Measurements from ENCODE around the gene SAMD8.
"Not testable (repeated sequence)": the region's sequence is repeated elsewhere in the genome, so short reads cannot be mapped to it uniquely, and the experiment has no call there.

SAMD8 gene

DNA sequence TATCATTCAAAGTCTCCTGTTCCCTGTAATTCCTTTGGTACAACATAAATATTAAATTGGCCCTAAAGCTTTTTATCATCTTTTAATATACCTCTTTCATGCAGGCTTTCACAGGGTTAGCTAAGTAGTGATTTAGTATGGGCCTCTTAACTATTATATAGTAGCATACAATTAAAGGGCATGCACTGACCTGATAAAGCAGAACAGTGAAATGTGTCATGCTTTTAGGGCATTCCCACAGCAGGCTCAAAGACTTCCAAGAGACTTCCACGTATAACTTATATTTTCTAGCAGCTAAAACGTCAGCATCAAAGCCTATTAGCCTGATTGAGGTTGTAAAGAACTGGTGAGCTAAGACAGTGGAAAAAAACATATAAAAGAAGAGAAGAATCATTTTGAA, 35.3 kb downstream of the SAMD8 start:
- DNase-seq = no peak

DNA sequence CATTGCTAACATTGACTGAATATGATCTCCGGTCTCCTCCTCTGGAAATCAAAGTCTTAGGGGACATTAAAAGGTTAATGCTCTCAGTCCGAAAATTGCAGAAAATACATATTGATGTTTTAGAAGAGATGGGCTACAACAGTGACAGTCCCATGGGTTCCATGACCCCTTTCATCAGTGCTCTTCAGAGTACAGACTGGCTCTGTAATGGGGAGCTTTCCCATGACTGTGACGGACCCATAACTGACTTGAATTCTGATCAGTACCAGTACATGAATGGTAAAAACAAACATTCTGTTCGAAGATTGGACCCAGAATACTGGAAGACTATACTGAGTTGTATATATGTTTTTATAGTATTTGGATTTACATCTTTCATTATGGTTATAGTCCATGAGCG, 39.2 kb downstream of the SAMD8 start:
- DNase-seq = no peak

DNA sequence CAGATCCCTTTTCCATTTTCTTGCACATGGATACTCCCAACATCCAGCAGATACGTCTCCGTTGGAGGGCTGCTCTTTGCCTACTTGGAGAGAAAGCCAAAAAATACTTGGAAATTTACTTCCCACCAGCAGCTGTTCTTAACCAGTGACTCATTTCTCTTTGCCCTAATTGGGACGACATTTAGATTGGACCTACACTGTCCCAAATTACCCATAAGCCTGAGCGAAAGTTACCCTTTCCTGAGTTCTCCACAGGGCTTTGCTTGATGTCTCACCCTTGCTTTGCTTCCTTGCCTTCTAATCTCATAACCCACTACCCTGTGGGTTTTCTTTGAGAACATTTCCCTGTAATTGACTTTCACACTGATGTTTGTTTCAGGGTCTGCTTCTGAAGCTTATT, 48.1 kb downstream of the SAMD8 start:
- DNase-seq = no peak

DNA sequence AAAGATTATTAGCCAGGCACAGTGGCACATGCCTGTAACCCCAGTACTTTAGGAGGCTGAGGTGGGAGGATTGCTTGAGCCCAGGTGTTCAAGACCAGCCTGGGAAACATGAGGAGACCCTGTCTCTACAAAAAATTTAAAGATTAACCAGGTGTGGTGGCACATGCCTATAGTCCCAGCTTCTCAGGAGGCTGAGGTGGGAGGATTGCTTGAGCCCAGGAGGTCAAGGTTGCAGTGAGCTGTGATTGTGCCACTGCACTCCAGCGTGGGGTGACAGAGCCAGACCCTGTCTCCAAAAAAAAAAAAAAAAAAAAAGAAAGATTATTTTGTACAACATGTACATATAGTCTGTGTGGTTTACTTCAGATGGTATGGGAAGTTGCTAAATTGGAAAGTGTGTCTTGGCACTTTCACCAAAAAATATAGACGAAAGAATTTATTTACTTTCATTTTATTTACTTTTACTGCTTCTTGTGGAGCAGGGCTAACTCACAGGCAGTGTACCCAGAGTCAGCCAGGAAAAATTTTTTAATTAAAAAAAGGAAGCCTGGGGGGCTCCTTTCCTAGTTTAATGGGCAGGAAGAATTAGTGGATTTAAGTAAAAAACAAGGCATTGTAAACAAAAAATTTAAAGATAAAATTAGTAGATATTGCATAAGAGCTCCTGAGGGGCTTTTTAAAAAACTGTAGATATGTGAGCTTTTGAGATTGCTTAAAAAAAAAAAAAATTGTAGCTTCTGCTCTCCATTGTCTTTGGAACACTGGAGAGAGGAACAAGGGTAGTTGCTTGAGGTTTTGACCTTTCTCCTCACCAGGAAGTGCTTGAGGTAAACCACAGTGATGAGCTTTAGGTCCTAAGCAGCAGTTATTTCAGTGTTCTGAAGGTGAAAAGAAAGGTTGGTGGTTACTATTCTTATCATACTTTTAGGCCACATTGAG, 54.5 kb downstream of the SAMD8 start:
- no peak for DNase-seq

DNA sequence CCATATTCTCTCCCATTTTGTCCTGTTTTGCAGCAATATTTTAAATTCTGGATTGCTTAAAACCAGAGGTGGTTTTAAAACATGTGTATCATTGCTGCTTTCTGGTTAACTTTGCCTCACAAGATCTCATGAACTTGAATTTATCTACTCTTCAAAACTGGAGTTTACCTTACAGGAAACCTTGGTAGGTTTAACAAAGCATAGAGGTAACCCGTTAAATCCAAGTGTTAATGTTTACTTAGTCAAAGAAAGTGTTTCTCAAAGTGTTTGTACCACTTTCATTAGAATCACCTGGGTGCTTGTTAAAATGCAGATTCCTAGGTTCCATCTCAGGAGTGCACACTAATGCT, 55.1 kb downstream of the SAMD8 start:
- DNase-seq = no peak

DNA sequence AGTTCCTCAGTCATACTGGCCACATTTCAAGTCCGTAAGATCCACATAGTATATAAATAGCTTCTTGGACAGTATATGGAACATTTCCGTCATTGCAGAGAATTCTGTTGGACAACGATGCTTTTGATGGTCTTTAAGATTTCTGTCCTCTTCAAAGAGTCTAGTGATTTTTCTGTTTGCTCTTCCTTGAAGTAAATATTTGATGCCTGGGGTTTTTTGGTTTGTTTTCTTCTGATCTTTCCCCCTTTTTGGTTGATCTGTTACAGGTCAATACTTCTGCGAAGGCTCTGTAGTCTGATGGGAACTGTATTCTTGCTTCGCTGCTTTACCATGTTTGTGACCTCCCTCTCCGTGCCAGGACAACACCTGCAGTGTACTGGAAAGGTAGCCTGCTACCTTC, 56.8 kb downstream of the SAMD8 start:
- no peak for DNase-seq

DNA sequence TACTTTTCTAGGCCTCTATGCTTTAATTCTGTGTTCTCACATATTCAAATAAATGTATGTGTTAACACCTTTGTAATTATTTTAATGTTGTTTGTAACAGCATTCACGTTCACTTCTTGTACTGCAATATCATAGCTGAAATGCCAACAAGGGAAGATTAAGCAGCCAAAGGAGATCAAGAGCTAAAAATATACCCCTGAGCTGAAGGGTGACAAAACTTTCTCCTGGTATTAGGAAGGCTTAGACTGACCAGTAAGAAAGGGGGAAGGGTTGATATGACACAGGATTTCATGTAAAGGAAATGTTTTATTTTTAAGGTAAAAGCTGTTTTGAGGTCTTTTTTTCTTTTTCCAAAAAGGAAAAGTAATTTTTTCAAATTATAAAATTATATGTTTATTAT, 58.8 kb downstream of the SAMD8 start:
- no peak for DNase-seq

DNA sequence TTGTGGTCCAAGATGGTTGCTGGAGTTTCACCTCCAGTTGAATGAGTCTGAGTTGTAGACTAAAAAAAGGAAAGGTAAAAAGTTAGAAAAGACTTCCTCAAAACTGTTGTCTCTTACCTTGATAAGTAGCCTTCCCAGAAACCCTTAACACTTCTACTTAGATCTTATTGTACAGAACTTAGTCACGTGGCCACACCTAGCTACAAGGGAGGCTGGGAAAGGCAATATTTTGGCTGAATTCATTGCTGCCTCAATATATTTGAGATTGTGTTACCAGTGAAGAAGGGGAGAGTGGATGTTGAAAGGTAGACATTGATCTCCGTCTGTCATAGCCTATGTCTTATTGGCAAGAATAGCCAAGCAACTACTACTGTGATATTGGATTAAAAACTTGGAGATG, 63.6 kb downstream of the SAMD8 start:
- no peak for DNase-seq

DNA sequence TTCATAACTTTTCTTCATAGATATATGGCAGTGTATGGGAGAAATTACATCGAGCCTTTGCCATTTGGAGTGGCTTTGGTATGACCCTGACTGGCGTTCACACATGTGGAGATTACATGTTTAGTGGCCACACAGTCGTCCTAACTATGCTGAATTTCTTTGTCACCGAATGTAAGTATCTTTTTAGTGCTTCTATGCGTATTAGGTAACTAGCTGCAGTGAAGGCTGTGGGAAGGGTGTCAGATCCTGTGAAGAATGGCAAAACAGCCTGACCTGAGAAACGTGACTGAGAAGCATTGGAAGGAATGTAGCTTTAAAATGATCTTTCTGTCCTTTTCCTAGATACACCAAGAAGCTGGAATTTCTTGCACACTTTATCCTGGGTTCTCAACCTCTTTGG, 64.6 kb downstream of the SAMD8 start:
- DNase-seq = no peak

DNA sequence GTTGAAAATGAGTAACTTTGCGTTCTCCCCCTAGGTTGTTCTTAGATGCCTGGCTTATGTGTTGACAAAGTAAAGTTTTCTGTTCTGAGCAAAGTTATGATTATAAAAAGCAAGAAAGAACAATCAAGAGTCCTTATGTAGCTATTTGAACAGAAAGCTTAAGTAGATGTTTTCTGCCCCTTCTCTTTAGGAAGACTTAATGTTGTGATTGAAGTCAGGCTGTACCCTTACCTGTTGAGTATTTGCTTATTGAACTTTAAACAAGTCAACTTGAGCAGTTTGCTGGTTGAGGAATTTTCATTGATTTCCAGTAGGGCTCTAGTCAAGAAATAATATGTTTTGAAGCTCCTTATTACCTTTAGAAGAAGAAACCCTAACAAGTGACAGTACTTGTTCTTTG, 65.3 kb downstream of the SAMD8 start:
- no peak for DNase-seq

DNA sequence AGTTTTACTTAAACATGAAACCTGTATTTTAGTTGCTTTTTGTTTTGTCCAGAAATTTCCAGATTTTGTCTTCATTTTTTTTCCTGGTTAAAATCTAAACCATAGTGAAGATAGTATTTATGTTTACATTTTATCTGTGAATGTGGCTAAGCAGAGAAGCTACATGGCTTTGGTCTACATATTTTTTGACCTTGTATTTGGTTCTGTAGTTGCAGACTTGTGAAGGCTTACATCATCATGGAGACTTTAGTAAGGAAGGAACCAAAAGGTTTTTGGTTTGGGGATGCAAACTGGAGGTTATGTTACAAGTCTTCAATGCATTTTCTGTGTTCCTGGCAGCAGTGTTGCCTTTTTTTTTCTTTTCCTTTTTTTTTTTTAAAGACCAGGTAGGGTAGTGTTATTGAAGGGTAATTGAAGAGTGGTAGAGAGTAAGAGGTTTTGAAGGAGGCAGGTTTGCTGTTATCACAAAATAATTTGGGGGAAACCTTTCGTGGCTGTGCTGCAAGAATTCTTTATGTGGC, 68.3 kb downstream of the SAMD8 start:
- DNase-seq = no peak

DNA sequence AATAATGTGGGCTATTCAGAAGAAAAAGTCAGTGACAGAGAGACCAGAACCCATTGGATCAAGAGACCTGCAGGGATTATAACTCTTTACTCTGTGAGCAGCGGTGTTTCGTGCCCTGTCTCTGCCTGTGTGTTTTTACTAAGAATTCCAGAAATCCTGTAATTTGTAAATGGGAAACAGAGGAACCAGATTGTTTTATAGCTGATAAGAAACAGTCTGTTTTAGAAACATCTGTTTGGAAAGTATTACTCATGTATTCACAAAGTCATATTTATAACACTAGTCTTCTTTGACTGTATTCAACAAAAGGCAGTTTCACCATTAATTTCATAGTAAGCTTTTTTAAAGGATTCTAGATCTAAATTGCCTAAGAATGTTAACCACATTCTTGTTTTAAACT, 69.1 kb downstream of the SAMD8 start:
- no peak for DNase-seq

DNA sequence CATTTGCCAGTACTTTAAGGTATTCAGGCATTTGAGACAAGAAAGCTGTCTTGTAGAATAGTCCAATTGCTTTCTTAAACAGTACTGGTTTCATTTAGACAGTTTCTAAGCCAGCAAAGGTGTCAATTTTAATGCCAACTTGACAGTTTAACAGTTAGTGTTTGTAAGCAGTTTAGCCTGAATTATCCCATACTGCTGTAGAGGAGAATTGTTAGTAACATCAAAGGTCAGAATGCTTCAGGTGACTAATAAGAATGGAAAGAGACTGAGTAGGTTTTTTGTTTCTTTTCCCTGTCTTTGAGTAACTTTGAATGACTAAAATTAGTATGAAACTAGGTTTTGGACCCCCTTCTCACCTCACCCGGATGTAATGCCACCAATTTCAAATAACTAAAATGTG, 69.6 kb downstream of the SAMD8 start:
- DNase-seq = no peak

DNA sequence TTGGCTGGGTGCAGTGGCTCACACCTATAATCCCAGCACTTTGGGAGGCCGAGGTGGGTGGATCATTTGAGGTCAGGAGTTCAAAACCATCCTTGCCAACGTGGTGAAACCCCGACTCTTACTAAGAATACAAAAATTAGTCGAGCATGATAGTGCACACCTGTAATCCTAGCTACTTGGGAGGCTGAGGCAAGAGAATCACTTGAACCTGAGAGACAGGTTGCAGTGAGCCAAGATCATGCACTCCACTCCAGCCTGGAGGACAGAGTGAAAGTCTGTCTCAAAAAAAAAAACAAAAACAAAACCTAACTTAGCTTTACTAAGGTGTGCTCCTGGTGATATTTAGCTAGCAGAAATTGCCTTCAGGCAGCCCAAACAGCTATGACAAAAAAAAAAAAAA, 74.9 kb downstream of the SAMD8 start:
- DNase-seq = no peak

DNA sequence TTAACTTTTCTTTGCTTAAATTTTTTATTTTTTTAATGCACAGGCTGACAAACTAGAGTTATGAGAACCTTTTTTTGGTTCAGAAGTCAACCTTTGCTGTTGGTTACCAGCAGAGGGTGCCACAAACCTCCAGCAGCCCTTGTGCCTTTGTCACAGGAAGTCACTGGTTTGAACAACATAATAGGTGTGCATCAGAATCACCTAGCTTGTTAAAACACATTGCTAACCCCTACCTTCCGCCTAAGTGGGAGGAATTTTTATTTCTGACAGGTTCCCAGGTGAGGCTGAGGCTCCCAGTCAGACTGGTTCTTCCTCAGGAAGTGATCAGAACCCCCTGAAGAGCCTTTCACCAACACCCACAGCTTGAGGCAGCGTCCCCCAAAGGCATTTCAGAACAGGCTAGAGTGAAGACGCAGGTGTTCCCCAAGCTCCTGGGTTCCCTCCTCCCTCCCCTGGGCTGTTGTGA, 76.5 kb downstream of the SAMD8 start:
- DNase-seq = no peak

DNA sequence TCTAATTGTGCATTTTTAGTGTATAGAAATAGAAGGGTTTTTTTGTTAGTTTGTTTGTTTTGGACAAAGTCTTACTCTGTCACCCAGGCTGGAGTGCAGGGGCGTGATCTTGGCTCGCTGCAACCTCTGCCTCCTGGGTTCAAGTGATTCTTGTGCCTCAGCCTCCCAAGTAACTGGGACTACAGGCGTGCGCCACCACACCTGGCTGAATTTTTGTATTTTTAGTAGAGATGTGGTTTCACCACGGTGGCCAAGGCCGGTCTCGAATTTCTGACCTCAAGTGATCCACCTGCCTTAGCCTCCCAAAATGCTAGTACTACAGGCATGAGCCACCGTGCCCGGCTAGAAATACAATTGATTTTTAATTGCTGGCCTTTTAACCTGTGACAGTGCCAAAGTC, 77.1 kb downstream of the SAMD8 start:
- DNase-seq = not testable (repeated sequence)

DNA sequence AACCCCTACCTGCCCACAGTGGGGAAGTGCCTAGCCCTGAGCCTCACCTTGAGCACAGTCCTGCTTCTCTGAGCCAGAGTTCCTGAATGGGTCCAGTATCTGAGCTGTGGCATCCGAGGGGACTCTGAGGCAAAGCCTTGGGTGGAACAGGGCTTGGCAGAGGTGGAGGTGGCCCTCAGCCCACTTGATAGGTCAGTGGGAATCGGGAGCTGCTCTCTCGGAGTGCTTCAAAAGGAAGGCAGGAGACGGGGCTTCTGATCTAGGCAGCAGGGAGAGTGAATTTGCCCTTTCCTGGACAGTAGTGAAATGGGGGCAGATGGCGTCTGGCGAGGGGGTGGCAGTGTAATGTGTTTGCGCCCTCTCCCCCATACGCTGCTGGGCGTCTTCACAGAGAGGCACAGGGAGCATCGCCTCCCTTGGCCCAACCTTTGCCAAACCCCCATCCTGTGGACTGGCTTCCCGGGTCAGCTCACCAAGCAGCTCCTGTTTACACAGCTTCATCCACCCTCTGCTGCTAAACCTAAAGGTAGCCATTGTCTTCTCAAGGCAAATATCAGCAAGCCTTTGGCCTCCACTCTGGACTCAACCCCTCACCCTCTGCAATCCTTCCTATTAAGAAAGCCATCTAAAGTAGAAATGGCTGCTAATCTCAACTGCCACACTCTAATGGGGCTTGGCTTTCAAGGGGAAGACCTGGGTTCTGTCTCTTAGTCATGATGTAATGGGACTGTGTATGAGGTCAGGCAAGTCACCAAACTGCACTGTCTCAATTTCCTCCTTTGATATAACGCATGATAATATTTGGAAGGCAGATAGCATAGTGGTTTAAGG, 78.0 kb downstream of the SAMD8 start:
- no peak for DNase-seq

DNA sequence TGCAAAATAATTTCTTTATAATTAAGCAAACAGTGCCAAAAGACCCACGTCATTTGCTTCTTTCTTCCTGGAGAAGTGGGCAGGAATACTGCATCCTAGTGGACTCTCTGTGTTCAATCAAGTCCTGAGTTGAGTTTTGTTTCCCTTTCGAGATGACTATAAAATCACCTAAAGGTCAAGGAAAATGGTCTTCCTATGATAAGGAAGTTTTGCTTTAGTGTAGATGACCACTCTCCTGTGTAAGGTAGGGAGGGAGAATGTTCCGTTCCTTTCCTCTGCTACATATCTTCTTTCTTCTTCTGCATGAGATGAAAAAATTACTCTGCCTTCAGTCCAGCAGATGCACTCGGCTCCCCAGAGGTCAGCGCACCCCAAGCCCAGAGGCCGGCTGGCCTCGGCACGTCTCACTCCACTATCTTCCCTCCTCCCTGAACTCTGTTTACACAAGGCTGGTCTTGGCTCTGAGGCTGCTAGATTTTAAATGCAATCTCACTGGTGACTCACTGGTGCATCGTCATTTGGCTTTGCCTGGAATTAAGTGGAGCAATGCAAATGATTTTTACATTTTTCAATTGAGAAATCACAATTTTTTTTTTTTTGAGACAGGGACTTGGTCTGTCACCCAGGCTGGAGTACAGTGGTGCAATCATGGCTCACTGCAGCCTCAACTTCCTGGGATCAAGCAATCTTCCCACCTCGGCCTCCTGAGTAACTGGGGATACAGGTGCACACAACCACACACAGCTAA, 80.5 kb downstream of the SAMD8 start:
- DNase-seq = no peak

DNA sequence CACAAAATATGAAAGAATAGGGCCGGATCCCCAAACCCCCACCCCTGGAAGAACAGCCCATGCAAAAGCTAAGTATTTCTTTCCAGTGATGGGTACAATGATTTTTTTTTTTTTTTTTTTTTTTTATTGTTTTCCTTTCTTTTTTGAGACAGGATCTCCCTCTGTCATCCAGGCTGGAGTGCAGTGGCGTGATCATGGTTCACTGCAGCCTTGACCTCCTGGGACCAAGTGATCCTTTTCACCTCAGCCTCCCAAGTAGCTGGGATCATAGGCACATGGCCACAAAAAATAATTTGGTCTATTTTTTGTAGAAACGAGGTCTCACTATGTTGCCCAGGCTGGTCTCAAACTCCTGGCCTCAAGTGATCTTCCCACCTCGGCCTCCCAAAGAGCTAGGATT, 83.2 kb downstream of the SAMD8 start:
- not testable (repeated sequence) for DNase-seq

DNA sequence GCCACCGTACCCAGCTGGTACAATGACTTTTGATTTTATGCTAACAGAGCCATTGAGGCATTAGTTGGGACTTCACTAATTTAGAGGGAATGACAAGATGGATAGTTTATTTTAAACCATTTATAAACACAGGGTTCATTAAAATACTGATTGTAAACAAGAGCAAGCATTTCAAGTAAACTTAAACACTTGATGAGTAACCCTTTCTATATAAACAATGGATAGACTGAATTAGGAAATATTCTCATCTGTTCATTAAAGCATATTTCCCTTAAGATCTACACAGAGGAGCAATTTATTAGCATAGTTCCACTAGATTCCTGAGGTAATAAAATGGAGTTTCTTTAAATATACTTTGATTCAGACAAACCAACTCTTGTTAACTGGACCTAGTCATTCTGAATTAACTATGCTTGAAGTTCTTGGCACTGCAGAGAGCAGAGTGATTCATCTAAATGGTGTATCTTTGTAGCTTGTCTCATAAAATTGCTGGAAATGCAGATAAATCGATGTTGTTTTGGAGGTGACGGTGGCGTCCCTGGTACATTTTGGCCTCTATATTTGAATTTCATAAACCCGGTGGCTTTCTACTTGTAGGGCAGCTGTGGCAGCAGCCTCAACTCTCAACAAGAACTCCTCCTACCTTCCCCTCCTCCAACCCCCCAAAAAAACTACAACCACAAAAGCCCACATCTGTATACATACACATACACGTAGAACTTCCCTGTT, 83.7 kb downstream of the SAMD8 start:
- DNase-seq = no peak

DNA sequence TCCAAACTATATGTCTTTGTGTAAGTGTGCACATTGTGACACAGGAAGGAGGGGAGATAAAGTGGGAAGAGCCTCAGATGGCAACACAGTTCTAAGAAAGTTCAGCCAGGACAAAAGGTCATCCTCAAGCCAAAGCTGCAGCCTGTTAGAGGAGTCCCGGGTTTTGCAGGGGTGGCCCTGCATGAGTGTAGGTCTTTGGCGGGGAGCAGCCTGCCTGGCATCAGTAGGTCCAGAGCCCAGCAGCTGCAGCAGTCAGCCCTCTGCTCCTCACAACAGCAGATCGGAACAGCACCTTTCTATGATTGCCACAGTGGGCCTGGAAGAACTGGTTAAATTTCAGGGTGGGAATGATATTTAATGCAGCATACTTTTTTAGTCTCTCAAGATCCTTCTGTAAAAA, 85.6 kb downstream of the SAMD8 start:
- no peak for DNase-seq

DNA sequence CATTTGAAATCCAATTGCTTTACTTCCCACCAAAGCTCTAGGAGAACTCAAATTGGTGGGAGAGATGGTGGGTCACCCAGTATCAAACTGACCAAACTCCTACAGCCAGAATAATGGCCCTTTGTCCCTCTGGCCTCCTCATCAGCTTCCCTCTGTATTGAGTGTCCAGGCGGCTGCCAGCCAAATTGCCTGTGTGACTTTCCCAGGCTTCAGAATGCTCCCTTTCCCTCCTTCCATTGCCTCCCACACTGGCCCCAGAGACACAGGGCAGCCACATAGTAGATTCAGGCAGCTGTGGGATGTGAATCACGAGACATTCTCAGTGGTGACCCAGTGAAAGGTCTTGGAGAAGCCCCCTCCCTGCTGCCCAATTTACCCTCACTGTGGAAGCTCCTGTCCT, 86.5 kb downstream of the SAMD8 start:
- no peak for DNase-seq
